Measurements from ENCODE around the gene ABHD11.
"Not testable (repeated sequence)": the region's sequence is repeated elsewhere in the genome, so short reads cannot be mapped to it uniquely, and the experiment has no call there.

Gene ABHD11, protein sequence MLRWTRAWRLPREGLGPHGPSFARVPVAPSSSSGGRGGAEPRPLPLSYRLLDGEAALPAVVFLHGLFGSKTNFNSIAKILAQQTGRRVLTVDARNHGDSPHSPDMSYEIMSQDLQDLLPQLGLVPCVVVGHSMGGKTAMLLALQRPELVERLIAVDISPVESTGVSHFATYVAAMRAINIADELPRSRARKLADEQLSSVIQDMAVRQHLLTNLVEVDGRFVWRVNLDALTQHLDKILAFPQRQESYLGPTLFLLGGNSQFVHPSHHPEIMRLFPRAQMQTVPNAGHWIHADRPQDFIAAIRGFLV

DNA sequence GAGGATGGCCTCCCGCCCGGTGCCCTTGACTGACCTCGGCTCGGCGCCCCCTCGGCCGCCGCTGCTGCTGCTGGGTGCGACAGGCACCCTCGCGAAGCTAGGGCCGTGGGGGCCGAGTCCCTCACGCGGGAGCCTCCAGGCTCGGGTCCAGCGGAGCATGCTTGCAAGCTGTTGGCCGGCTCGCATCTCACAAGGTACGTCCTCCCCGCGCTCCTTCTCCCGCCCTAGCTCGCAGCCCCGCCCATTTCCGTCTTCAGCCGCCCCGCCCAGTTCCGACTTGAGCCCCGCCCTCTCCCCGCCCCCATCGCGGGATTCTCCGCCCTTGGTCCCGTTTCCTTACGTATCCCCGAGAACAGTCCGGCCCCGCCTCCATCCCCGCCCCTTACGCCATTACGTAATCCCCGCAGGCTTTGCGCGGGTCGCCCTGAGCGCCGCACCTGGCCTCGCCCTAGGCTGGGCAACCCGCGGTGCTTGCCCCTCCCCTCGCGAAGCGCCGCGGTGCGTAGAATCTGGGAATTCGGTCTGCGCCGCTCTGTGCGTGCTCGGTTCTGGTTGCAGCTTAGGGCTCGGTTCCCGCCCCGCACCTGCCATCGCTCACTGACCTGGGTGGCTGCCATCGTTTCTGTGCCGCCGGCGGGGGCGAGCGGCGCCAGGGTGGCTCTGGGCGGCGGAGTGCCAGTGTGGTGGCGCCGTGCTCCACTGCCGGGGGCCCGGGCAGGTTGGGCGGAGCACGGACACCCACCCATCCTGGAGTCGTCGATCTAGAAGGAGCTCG is at the start of gene ABHD11:
ABHD11 (minus strand) TSS at position 191 of the 775 bp plus-strand sequence; CDS start at position 159, 32 bp downstream.
- DNase-seq (ENCODE audit: low read depth), result peak; percentile 91

DNA sequence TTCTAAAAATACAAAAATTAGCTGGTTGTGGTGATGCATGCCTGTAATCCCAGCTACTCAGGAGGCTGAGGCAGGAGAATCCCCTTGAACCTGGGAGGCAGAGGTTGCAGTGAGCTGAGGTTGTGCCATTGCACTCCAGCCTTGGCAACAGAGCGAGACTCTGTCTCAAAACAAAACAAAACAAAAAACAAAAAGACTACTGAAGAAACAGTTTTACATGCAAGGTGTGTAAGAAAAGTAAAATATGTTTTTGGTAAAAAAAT is 49.1 kb upstream of the ABHD11 start:
- DNase-seq (ENCODE audit: low read depth), result not testable (repeated sequence)

GRCh38 chr7:73786588-73786987 is 48.0 kb upstream of the ABHD11 start:
- DNase-seq (ENCODE audit: low read depth), result no peak

DNA sequence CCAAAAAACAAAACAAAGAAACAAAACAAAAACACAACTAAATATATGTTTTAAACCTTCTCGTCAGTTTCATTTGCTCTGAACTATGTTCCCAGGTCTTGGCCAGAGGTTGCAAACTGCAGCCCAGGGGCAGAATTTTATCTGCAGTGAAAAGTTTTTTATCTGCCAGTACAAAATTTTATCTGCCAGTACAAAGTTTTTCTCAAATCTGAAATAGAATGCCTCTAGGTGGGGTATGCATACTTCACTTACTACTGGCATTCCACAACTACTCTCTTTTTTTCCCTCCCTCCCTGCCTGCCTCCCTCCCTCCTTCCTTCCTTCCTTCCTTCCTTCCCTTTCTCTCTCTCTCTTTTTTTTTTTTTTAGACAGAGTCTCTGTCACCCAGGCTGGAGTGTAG is 40.9 kb upstream of the ABHD11 start:
- peak; percentile 12 for DNase-seq (ENCODE audit: low read depth)

DNA sequence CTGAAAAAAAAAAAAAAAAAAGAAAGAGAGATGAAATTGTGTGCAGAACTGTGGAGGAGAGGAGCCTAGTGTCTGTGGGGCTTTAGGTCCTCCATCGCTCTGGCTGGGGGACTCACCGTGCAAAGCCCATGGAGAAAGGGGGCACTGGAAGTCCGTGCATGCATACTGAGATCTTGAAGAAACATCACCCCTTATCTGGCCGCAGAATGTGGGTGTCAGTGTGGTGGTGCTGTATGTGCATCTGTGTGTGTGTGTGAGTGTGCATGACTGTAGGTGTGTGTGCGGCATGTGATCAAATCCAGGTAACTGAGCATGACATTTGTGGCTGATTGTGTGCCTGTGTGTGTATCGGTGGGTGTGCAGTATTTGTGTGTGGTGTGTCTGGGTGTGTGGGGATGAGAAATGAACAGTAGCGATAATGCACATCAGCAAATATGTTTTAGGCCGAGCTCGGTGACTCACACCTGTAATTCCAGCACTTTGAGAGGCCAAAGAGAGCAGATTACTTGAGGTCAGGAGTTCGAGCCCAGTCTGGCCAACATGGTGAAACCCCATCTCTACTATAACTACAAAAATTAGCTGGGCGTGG is 40.3 kb upstream of the ABHD11 start:
- DNase-seq (ENCODE audit: low read depth), result no peak

DNA sequence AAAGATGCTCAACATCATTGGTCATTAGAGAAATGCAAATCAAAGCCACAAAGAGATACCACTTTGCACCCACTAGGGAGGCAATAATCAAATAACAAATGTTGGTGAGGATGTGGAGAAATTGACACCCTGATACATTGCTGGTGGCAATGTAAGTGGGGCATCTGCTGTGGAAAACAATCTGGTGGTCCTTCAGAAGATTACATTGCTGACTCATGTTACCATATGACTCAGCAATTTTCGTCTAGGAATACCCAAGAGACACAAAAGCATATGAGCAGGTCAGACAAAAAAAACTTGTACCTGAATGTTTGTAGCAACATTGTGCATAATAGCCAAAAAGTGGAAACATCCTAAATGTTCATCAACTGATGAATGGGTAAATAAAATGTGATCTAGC is 36.3 kb upstream of the ABHD11 start:
- DNase-seq (ENCODE audit: low read depth), result peak; percentile 28

DNA sequence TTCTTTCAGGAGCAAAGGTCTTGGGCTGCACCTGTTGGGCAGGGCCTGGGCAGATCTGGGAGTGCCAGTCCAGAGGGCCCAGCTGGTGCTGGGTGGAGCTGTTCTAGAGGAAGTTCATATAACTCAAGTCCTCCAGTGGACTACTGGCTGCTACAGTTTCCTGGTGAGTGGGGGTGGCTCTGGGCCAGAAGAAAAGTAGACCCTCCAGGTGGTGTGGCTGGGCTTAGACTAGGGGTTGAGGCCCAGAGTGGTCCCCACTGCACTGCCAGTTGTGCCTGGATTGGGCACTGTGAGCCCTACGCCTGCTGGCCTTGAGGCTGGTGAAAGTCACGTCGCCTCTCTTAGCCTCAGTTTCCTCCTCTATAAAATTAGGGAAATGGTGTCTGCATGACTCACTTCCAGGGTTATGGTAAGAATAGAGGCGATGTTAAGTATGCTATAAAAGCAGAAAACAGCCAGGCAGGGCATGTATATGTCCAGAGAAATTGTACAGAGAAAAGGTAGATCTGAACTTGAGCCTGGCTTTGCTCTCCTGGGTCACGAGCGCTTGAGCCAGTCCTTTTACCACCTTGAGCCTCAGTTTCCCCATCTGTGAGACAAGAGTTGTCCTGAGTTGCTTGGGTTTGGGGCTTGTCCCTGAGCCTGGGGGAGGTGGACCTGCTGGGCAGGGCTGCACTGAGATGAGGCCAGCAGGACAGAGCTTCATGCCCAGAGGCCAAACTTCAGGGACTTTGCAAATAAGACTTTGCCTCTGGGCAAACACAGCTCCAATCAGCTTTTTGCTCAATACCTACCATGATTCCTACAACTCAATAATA is 35.3 kb upstream of the ABHD11 start:
- DNase-seq (ENCODE audit: low read depth), result no peak

GRCh38 chr7:73770860-73771670 is 32.5 kb upstream of the ABHD11 start:
- DNase-seq (ENCODE audit: low read depth), result no peak

DNA sequence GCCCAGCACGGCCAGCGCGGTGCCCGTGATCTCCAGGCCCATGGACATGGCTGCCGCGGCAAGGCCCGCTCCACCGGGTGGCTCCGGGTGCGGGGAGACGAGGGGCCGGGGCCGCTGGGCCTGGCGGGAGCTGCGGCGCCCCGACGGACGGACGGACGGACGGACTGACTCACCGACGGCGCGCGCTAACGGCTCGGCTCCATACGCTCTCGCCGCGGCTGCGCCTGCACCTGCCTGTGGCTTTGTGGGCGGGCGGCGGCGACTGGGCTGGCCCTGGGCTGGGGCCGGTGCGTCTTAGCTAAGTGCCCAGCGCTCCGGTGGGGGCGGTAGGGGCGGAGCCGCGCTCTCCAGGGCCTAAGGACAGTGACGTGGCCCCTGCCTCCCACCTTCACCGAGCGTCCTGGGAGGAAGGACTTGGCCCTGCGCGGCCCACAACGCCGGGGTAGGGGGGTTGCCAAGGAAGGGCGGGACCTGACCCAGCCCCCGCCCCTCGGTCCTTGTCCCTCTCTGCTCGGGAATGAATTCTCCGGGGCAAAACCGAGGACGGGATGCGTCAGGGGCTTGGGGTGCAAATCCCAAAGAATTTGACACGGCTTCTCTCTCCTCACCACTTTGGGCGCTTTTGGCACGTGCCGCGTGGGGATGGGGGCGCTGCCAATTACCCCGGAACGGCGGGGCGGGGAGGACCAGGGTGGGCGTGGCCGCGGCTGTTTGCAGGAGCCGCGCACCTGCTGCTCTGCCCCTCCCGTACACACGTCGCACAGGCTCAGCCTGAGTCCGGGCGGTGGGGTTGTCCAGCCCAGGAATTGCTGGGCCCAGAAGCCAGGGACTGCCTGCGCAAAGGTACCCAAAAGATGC is 31.6 kb upstream of the ABHD11 start, which contains the start of gene CLDN3:
CLDN3 (minus strand) TSS at position 269 of the 858 bp plus-strand sequence; CDS start at position 48, 221 bp downstream.
- DNase-seq (ENCODE audit: low read depth), result no peak

DNA sequence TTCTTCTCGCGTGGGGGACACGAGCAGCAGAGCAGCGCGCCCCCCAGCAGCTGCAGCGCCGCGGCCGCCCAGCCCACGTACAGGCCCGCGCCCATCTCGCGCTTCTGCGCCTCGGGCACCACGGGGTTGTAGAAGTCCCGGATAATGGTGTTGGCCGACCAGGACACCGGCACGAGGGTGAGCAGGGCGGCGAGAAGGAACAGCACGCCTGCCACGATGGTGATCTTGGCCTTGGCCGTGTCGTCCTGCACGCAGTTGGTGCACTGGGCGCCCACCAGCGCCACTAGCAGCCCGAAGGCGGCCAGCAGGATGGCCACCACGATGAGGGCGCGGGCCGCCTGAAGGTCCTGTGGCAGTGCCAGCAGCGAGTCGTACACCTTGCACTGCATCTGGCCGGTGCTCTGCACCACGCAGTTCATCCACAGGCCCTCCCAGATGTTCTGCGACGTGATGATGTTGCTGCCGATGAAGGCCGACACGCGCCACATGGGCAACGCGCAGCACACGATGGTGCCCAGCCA is 30.9 kb upstream of the ABHD11 start:
- no peak for DNase-seq (ENCODE audit: low read depth)

GRCh38 chr7:73768641-73769480 is 30.3 kb upstream of the ABHD11 start:
- DNase-seq (ENCODE audit: low read depth), result no peak

- no peak for DNase-seq (ENCODE audit: low read depth)
Measured at GRCh38 chr7:73766556-73767229, 28.1 kb upstream of the ABHD11 start.

DNA sequence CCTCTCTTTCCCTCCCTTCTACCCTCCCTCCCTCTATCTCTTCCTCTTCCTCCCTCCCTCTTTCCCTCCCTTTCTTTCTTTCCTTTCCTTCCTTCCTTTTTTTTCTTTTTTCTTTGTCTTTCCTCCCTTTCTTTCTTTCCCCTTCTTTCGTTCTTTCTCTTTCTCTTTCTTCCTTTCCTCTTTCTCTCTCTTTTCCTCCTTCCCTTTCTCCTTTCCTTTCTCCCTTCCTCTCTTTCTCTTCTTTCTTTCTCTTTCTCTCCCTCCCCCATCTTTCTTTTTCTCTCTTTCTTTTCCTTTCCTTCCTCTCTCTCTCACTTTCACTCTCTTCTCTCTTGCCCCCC is 24.0 kb upstream of the ABHD11 start:
- no peak for DNase-seq (ENCODE audit: low read depth)

- DNase-seq (ENCODE audit: low read depth), result no peak
Measured at GRCh38 chr7:73761854-73762658, 23.5 kb upstream of the ABHD11 start.

- DNase-seq (ENCODE audit: low read depth), result no peak
Measured at GRCh38 chr7:73758581-73759138, 20.1 kb upstream of the ABHD11 start.

GRCh38 chr7:73749931-73750776 is 11.6 kb upstream of the ABHD11 start:
- DNase-seq (ENCODE audit: low read depth), result no peak

DNA sequence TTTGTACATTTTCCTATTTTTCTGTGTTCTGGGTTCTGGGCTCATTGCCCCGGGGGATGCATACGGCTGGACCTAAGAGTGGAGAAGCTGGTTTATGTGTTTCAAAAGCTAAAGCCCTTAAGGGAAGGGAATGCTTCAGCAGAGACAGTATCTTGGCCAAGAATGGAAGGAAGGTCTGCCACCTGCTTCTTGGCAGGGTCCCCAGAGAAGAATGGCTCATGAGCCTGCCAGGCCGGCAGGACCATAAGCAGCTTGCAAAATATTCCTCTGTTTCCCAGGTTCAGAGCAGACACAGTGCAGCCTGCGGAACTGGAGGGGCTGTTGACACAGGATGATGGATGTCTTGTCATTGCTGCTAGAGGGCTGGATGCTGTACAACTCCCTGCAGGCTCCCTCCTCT is 7.8 kb upstream of the ABHD11 start:
- DNase-seq (ENCODE audit: low read depth), result no peak
